Stimulated activated CD4-positive, alpha-beta T cell treated with anti-CD3 and anti-CD28 coated beads, Interleukin-12 subunit alpha, Interleukin-12 subunit beta, amount 100 ng/mL, for 48 hours (primary cell): Measurements from ENCODE around the gene TBC1D14.

Experiments
- DNase-seq, 3 donors: peaks; one replicate each; pipeline ENCODE4 v3.0.0-alpha.2; 2020; ENCODE audit warnings: low read depth in 2 of 3, low spot score in 1 of 3

Gene TBC1D14

GRCh38 chr4:7037425-7037824, 127.8 kb downstream of the TBC1D14 start:
- no peak for DNase-seq

GRCh38 chr4:7040765-7041164, 131.1 kb downstream of the TBC1D14 start:
- DNase-seq = no peak

- DNase-seq = no peak
These were observed 131.6 kb downstream of the TBC1D14 start for GRCh38 chr4:7041246-7041645.

GRCh38 chr4:7041801-7042502, 132.3 kb downstream of the TBC1D14 start:
- no peak for DNase-seq

GRCh38 chr4:7042503-7043283, 133.1 kb downstream of the TBC1D14 start:
- peak; percentile 77 to 94 (median 90) for DNase-seq

- peak in 2 of 3 donors; percentile 22 to 42 for DNase-seq
These were observed 133.9 kb downstream of the TBC1D14 start, which contains the start of gene TADA2B for GRCh38 chr4:7043284-7044136. TADA2B (plus strand) TSS chr4:7043372; CDS start chr4:7043580, 208 bp downstream.

- DNase-seq = no peak
These were observed 134.7 kb downstream of the TBC1D14 start for GRCh38 chr4:7044137-7044930.

- DNase-seq = no peak
These were observed 135.9 kb downstream of the TBC1D14 start for GRCh38 chr4:7045553-7045952.

GRCh38 chr4:7045961-7046921, 136.6 kb downstream of the TBC1D14 start:
- DNase-seq = no peak

- no peak for DNase-seq
These were observed 137.3 kb downstream of the TBC1D14 start for GRCh38 chr4:7046971-7047370.

- no peak for DNase-seq
These were observed 139.0 kb downstream of the TBC1D14 start for GRCh38 chr4:7048642-7049041.

GRCh38 chr4:7049295-7049694, 139.7 kb downstream of the TBC1D14 start:
- no peak for DNase-seq

- DNase-seq = no peak
These were observed 140.1 kb downstream of the TBC1D14 start for GRCh38 chr4:7049739-7050138.

- no peak for DNase-seq
These were observed 141.0 kb downstream of the TBC1D14 start for GRCh38 chr4:7050481-7051143.

- DNase-seq = no peak
These were observed 141.5 kb downstream of the TBC1D14 start for GRCh38 chr4:7051144-7051495.

- no peak for DNase-seq
These were observed 142.3 kb downstream of the TBC1D14 start for GRCh38 chr4:7051905-7052304.

- DNase-seq = no peak
These were observed 142.7 kb downstream of the TBC1D14 start for GRCh38 chr4:7052313-7052712.

GRCh38 chr4:7052923-7053715, 143.5 kb downstream of the TBC1D14 start:
- no peak for DNase-seq
